ENCODE measurements around the gene FSCN2.

Gene FSCN2

DNA sequence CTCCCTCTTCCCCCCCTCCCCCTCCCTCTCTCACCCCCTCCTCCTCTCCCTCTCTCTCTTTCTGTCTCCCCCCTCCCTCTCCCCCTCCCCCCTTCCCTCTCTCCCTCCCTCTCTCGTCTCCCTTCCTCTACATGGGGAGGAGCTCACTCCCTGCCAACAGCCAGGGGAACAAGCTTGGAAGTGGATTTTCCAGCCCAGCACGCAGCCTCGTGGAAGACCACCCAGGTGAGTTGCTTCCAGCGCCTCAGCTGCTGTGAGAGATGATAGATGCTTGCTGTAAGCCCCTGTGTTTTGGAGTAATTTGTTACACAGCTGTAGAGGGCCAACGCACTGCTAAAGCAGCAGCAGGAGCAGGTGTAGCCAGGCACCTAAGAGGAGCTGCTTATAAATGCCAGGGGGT, 36.4 kb upstream of the FSCN2 start:
- no peak for DNase-seq

GRCh38 chr17:81492202-81492601, 36.0 kb upstream of the FSCN2 start:
- no peak for DNase-seq

GRCh38 chr17:81492706-81493105, 35.5 kb upstream of the FSCN2 start:
- no peak for DNase-seq

DNA sequence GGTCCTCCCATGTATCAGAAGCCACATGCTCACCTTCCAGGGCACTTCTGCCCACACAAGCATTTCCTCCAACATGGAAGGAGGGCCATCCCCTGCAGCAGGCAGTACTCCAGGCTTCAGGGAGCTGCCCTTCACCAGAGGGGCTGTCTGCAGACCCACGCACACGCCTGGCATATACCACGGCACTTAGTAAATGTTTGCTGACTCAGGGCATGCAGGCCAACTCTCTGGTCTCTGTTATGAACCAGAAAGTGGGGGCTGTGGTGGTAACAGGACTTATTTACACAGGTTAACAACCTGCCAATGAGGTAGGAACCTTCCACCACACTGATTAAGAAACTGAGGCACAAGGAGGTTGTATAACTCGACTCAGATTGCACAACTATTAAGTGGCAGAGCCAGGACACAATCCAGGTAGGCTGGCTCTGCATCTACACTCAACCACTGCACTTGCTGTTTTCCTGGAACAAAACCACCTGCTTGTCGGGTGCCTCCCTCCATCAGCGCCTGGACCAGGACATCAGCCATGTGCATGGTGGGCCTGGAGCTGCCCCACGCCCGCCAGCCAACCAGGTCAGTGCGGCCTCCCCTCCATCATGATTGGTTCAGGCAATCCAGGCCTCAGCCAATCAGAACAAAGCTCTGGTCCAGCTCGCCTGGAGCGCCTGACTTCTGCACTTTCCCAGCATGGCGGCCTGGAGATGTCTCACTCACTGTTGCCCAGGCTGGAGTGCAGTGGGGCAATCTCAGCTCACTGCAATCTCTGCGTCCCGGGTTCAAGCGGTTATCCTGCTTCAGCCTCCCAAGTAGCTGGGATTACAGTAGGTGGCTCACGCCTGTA, 34.8 kb upstream of the FSCN2 start:
- no peak for DNase-seq

- DNase-seq = no peak
These were observed 33.4 kb upstream of the FSCN2 start for GRCh38 chr17:81494626-81495377.

DNA sequence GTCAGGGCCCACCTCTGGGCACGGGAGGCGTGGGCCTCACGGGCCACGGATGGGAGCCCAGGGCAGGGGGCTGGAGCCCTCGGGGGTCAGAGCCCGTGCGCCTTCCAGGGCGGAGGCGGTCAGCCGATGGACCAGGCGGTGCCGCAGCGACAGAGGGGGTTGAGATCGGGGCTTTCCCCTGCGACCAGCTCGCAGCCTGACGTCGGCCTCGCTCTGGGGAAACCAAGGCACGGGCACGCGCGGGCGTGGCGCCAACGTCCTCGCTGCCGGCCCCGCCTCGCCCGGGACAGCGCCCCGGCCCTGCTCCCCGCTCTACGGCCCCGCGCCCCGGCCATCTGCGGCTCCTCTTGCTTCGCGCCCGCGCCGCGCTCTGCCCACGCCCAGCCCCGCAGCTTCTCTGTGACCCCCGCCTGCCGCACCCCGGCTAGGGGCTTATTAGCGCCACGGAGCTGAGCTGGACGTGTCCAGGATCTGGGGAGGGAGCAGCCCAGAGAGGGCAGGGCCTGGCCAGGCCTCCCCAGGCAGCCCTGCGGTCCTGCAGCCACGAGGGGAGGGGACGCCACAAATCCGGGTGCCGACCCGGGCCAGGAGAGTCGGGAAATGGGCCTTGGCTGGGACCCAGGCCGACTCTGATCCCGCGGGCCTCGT, 29.1 kb upstream of the FSCN2 start:
- DNase-seq = no peak

- no peak for DNase-seq
These were observed 28.6 kb upstream of the FSCN2 start for GRCh38 chr17:81499601-81499970.

DNA sequence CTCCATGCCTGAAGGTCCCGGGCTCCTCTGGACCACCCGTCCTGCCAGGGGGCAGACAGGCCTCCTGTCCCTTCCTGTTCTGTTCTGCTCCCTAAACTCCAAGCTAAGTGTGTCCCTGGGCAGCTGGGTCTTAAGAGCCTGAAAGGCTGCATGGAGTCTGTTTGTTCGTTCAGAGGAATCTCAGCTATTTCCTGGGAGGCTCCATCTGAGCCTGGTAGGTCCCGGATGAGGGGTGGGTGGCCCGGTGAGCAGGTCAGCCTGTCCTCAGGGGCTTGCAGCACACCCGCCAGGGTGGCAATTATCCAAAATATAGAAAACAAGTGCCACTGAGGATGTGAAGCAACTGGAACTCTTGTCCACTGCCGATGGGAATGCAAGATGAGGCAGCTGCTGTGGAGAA, 28.1 kb upstream of the FSCN2 start:
- no peak for DNase-seq

DNA sequence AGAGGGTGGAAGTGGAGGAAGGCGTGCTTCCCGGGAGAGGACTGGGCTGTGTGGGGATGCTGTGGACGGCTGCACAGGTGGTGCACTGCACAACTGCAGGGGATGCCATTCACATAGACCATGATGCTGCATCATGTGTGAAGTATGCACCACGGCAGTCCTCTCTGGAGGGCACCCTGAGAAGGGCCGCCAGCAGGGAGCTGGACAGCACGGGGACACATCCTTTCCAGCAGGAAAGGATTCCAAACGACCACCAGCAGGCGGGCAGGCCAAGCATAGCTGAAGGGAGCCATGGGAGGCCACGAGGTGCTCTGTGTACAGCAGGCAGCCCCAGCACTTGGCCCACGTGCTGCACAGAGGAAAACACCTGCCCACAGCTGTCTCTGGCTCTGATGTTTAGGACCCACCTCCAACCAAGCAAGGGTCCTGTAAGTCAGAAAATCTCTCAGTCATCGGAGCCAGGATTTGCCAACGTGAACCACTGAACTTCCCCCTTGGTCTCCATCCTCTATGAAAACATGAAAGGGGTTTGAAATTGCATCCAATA, 25.6 kb upstream of the FSCN2 start:
- no peak for DNase-seq

- DNase-seq = no peak
These were observed 24.6 kb upstream of the FSCN2 start for GRCh38 chr17:81503619-81504018.

DNA sequence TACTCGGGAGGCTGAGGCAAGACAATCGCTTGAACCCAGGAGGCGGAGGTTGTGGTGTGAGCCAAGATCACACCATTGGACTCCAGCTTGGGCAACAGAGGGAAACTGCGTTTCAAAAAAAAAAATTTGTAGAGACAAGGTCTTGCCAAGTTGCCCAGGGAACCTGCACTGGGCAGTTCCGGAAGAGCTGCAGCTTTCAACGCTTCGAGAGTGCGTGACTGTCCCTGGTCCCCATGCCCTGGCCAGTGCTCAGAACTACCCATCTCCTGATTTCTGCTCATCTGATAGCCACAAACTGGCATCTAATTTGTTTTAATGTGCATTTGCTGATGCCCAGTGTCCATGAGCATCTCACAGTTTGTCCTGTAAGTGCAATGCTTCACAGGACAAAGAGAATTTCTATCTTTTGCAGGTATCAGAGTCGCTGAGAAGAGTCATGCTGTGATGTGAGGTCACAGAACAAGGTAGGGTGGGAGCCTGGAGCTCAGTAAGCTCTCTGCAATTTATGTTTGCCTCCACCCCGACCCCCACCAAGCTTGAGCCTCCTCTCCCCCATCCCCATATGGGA, 19.5 kb upstream of the FSCN2 start:
- no peak for DNase-seq

GRCh38 chr17:81509207-81509971, 18.8 kb upstream of the FSCN2 start:
- no peak for DNase-seq

DNA sequence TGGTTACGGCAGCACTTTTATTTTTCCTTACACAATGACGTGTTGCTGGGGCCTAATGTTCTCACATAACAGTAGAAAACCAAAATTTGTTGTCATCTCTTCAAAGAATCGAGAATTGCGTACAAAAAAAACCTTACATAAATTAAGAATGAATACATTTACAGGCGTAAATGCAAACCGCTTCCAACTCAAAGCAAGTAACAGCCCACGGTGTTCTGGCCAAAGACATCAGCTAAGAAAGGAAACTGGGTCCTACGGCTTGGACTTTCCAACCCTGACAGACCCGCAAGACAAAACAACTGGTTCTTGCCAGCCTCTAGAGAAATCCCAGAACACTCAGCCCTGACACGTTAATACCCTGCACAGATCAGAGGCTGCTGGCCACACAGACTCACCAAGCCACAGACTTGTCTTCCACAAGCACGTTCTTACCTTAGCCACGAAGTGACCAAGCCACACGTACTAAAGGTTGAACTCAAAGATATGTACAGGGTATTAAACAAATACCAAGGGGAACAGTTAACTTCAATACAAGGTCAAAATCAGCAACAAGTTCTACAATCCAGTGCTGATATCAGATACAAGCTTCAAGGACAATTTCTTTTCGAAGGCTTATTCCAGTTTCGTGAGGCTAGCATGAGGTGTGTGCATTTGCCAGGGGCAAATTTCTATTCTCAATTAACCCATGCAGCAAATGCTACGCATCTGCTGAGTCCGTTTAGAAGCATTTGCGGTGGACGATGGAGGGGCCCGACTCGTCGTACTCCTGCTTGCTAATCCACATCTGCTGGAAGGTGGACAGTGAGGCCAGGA, 18.0 kb upstream of the FSCN2 start:
- no peak for DNase-seq

DNA sequence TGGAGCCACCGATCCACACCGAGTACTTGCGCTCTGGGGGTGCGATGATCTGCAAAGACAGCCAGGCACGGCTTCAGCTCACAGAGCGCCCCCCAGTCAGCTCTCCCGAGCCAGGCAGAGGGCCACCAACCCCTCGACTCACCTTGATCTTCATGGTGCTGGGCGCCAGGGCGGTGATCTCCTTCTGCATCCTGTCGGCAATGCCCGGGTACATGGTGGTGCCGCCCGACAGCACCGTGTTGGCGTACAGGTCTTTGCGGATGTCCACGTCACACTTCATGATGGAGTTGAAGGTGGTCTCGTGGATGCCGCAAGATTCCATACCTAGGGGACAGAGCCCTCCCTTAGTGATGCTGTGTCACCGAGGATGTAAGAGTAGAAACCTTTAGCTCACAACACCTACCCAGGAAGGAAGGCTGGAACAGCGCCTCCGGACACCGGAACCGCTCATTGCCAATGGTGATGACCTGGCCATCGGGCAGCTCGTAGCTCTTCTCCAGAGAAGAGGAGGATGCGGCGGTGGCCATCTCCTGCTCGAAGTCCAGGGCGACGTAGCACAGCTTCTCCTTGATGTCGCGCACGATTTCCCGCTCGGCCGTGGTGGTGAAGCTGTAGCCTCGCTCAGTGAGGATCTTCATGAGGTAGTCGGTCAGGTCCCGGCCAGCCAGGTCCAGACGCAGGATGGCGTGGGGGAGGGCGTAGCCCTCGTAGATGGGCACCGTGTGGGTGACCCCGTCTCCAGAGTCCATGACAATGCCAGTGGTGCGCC, 17.2 kb upstream of the FSCN2 start:
- DNase-seq = no peak

GRCh38 chr17:81511554-81511803, 16.7 kb upstream of the FSCN2 start:
- no peak for DNase-seq

DNA sequence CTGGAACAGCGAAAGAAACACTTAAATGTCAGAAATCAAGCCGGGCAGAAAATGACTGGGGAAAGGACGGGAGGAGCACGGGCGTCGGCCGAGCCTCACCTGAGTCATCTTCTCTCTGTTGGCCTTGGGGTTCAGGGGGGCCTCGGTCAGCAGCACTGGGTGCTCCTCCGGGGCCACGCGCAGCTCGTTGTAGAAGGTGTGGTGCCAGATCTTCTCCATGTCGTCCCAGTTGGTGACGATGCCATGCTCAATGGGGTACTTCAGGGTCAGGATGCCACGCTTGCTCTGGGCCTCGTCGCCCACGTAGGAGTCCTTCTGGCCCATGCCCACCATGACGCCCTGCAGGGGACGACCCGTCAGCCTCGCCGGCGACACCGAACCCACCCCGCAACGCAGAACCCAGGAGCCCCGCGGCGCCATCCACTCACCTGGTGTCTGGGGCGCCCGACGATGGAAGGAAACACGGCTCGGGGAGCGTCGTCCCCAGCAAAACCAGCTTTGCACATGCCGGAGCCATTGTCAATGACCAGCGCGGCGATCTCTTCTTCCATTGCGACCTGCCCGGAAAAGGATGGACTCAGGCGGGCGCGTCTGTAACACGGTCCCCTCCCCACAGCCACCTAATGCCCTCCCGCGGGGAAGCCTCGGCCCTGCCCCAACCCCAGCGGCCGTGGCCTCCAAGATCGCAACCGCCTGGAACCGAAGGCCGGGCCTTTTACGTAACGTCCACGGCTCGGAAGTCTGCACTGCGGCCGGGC, 16.2 kb upstream of the FSCN2 start:
- DNase-seq = no peak

DNA sequence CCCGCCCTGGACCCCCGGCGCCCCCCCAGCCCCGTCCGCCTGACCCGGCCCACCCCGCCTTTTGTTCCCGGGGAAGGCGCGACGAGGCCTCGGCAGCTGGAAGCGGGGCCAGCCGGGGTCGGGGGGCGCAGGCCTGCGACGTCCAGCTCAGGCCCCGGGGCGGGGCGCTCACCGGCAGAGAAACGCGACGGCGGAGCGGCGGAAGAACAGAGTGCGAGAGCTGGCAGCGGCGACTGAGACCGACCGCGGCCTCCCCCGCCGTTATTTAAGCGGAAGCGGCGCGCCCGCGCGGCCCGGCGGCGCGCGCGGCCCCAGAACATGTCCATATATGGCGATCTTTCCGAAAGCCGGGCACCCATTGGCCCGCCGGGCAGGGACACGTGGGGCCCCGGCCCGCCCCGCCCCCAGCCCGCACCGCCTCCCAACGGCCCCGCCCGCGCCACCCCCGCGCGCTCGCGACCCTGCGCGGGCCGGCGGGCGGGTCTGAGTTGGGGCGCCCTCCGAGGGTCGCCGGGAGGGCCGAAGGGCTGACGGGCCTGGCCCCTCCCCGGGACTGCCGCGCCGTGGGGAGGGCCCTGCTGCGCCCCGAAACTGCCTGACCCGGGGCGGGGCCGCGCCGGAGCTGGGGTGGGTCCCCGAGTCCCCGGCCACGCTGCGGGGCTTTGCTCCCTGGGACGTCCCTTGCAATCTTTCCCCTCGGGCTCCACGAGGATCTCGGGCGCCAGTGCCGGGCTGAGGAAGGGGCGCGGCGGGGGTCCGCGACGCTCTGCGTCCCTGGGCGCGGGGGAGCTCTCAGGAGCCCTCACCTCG, 15.4 kb upstream of the FSCN2 start, which contains the start of gene ACTG1:
Gene ACTG1 (minus strand): TSS at position 238 of the 810 bp plus-strand sequence. CDS start 445 bp downstream, outside the sequence.
- peak; percentile 88 for DNase-seq

DNA sequence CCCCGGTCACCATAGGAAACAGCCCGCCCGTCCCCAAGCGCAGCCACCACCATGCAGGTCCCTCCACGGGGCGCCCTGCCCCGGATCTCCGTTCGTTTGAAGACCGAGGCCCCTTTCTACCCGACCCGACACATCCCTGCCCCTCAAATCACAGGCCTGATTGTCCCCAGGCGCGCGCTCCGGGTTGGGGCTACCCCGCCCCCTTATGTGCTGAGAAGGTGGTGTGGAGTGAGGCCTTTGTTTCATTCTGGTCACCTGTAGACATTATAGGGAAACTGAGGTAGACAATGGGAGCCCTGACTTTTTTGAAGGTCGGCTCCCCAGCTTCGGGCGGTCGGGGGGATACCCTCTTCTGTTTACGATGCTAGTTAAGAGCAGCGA, 14.8 kb upstream of the FSCN2 start:
- DNase-seq = no peak

- DNase-seq = no peak
These were observed 14.3 kb upstream of the FSCN2 start for GRCh38 chr17:81513753-81514488.

Data from NCI-H1436 treated with DMSO at 0.1 percent for 48 hours (cell line).